ENCODE results near the gene UBE3B.
A peak's percentile ranks its signal among the peaks of the same experiment; 100 is the strongest.

The UBE3B gene

DNA sequence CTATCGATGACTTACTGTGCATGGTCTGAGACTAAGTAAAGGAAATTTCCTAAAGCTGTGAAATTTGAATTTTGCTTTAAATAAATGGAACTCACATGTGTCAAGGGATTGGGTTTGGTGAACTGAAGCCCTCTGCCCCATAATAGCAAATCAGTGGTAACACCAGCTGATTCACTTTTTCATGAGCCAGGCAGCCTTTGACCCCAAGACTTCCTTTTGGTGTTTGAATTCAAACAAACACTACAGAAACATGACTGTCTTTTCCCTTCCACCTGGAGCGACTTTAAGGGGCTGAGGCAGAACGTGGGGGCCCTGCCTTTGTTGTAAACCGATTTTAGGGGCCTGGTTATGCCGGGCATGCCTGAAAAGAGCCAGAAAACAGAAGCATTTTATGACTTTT is 29.2 kb upstream of the UBE3B start:
- Histone ChIP-seq H3K9me3 (ENCODE audit: control insufficient read depth in 5 of 5, low read length in 5 of 5) (no peaks in the 10 kb centered on the region), H3K4me1 (ENCODE audit: control insufficient read depth in 5 of 5, insufficient read depth in 5 of 5, low read length in 5 of 5) (peaks cover 10 to 50% (median 30%) of the 10 kb centered on the region in 5 donors), H3K4me3 (ENCODE audit: low read depth in 1 of 5, low read length in 5 of 5) (no peak overlapping the region), H3K9ac (ENCODE audit: low read length in 5 of 5) (peak overlapping the region in 1 of 5 donors; percentile 8), H3K27ac (ENCODE audit: low read depth, low read length) (peak overlapping the region; percentile 3), H3K27me3 (ENCODE audit: control insufficient read depth in 5 of 5, insufficient read depth in 4 of 5, low read length in 5 of 5) (no peaks in the 10 kb centered on the region), H3K36me3 (ENCODE audit: control insufficient read depth in 5 of 5, insufficient read depth in 5 of 5, low read length in 5 of 5) (peaks cover 8 to 83% (median 67%) of the 10 kb centered on the region in 5 donors)

DNA sequence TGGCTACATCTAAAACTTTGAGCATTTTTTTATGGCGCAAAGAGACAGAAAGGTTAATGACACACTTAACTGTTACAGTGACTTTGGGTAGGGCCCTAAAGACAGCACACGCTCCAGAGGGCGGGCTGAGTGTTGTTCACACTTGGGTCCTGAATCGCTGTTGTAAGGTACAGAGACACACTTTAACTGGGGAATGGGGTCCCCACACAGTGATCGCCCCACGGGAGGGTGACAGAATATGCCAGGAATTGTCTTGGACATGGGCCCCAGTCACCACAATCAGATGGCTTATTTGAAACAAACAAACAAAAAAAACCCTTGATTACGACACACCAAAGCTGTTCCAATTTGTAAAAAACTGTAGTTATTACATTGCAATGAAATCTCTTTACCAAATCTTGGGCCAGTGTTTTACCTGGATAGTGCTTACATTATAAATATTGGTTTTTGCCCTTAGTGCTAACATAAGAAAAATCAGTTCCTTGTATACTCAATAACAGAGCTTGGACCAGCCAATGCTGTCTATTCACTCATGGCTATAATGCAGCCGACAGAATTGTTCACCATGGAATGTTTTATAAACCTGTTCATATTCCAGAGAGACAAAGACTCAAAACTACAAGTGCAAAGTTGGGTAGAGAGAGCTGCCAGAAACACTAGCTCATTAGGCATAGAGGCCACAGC is 28.6 kb upstream of the UBE3B start:
- no peak overlapping the region for H3K4me3 ChIP-seq (ENCODE audit: low read depth in 1 of 5, low read length in 5 of 5)
- peaks cover 8 to 44% (median 24%) of the 10 kb centered on the region in 5 donors for H3K4me1 ChIP-seq (ENCODE audit: control insufficient read depth in 5 of 5, insufficient read depth in 5 of 5, low read length in 5 of 5)
- H3K9ac ChIP-seq (ENCODE audit: low read length in 5 of 5) = peak overlapping the region in 1 of 5 donors; percentile 8
- H3K27ac ChIP-seq (ENCODE audit: low read depth, low read length) = peak overlapping the region; percentile 3
- no peaks in the 10 kb centered on the region for H3K9me3 ChIP-seq (ENCODE audit: control insufficient read depth in 5 of 5, low read length in 5 of 5)
- peaks cover 9 to 89% (median 70%) of the 10 kb centered on the region in 5 donors for H3K36me3 ChIP-seq (ENCODE audit: control insufficient read depth in 5 of 5, insufficient read depth in 5 of 5, low read length in 5 of 5)
- H3K27me3 ChIP-seq (ENCODE audit: control insufficient read depth in 5 of 5, insufficient read depth in 4 of 5, low read length in 5 of 5) = no peaks in the 10 kb centered on the region

- H3K4me3 ChIP-seq (ENCODE audit: low read depth in 1 of 5, low read length in 5 of 5) = no peak overlapping the region
- H3K4me1 ChIP-seq (ENCODE audit: control insufficient read depth in 5 of 5, insufficient read depth in 5 of 5, low read length in 5 of 5) = peaks cover 2 to 32% (median 13%) of the 10 kb centered on the region in 5 donors
- no peaks in the 10 kb centered on the region for H3K27me3 ChIP-seq (ENCODE audit: control insufficient read depth in 5 of 5, insufficient read depth in 4 of 5, low read length in 5 of 5)
- H3K27ac ChIP-seq (ENCODE audit: low read depth, low read length) = no peak overlapping the region
- no peak overlapping the region for H3K9ac ChIP-seq (ENCODE audit: low read length in 5 of 5)
- H3K9me3 ChIP-seq (ENCODE audit: control insufficient read depth in 5 of 5, low read length in 5 of 5) = no peaks in the 10 kb centered on the region
- H3K36me3 ChIP-seq (ENCODE audit: control insufficient read depth in 5 of 5, insufficient read depth in 5 of 5, low read length in 5 of 5) = peaks cover 16 to 90% (median 81%) of the 10 kb centered on the region in 5 donors
Observed at GRCh38 chr12:109449845-109450532, 27.4 kb upstream of the UBE3B start.

DNA sequence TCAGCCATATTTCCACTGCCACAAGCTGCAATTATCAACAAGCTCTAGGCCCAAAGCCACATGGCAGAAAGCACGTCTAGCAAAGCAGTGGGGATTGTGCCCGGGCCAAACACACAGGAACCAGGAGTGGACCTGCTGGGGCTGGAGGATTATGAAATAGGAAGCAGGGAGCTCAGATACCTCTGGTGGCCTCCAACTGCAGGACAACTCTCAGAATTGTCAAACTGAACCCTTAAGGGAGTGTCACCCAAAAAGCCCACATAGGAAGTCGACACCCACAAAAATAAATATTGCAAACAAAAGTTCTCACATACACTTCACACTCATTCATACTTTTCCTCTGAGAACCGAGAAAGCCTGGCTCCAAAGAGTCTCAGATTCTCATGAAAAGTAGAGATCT is 26.5 kb upstream of the UBE3B start:
- no peak overlapping the region for H3K27ac ChIP-seq (ENCODE audit: low read depth, low read length)

GRCh38 chr12:109451400-109451799 is 26.0 kb upstream of the UBE3B start:
- H3K9ac ChIP-seq (ENCODE audit: low read length in 5 of 5) = no peak overlapping the region
- H3K4me3 ChIP-seq (ENCODE audit: low read depth in 1 of 5, low read length in 5 of 5) = no peak overlapping the region
- no peaks in the 10 kb centered on the region for H3K9me3 ChIP-seq (ENCODE audit: control insufficient read depth in 5 of 5, low read length in 5 of 5)
- peaks cover 2 to 26% (median 4%) of the 10 kb centered on the region in 5 donors for H3K4me1 ChIP-seq (ENCODE audit: control insufficient read depth in 5 of 5, insufficient read depth in 5 of 5, low read length in 5 of 5)
- H3K36me3 ChIP-seq (ENCODE audit: control insufficient read depth in 5 of 5, insufficient read depth in 5 of 5, low read length in 5 of 5) = peaks cover 21 to 95% (median 89%) of the 10 kb centered on the region in 5 donors
- H3K27ac ChIP-seq (ENCODE audit: low read depth, low read length) = no peak overlapping the region
- H3K27me3 ChIP-seq (ENCODE audit: control insufficient read depth in 5 of 5, insufficient read depth in 4 of 5, low read length in 5 of 5) = no peaks in the 10 kb centered on the region

More for the DNA sequence above, 26.5 kb upstream of the UBE3B start:
- H3K27me3 ChIP-seq (ENCODE audit: control insufficient read depth in 5 of 5, insufficient read depth in 4 of 5, low read length in 5 of 5) = no peaks in the 10 kb centered on the region
- no peaks in the 10 kb centered on the region for H3K9me3 ChIP-seq (ENCODE audit: control insufficient read depth in 5 of 5, low read length in 5 of 5)
- H3K4me3 ChIP-seq (ENCODE audit: low read depth in 1 of 5, low read length in 5 of 5) = no peak overlapping the region
- no peak overlapping the region for H3K9ac ChIP-seq (ENCODE audit: low read length in 5 of 5)
- peaks cover 19 to 94% (median 89%) of the 10 kb centered on the region in 5 donors for H3K36me3 ChIP-seq (ENCODE audit: control insufficient read depth in 5 of 5, insufficient read depth in 5 of 5, low read length in 5 of 5)
- peaks cover 2 to 26% (median 4%) of the 10 kb centered on the region in 5 donors for H3K4me1 ChIP-seq (ENCODE audit: control insufficient read depth in 5 of 5, insufficient read depth in 5 of 5, low read length in 5 of 5)

GRCh38 chr12:109452489-109452888 is 24.9 kb upstream of the UBE3B start:
- Histone ChIP-seq H3K36me3 (ENCODE audit: control insufficient read depth in 5 of 5, insufficient read depth in 5 of 5, low read length in 5 of 5) (peaks cover 28 to 96% (median 89%) of the 10 kb centered on the region in 5 donors), H3K4me3 (ENCODE audit: low read depth in 1 of 5, low read length in 5 of 5) (no peak overlapping the region), H3K27me3 (ENCODE audit: control insufficient read depth in 5 of 5, insufficient read depth in 4 of 5, low read length in 5 of 5) (no peaks in the 10 kb centered on the region), H3K9me3 (ENCODE audit: control insufficient read depth in 5 of 5, low read length in 5 of 5) (no peaks in the 10 kb centered on the region), H3K27ac (ENCODE audit: low read depth, low read length) (no peak overlapping the region), H3K4me1 (ENCODE audit: control insufficient read depth in 5 of 5, insufficient read depth in 5 of 5, low read length in 5 of 5) (peaks cover 2 to 26% (median 4%) of the 10 kb centered on the region in 5 donors), H3K9ac (ENCODE audit: low read length in 5 of 5) (no peak overlapping the region)

DNA sequence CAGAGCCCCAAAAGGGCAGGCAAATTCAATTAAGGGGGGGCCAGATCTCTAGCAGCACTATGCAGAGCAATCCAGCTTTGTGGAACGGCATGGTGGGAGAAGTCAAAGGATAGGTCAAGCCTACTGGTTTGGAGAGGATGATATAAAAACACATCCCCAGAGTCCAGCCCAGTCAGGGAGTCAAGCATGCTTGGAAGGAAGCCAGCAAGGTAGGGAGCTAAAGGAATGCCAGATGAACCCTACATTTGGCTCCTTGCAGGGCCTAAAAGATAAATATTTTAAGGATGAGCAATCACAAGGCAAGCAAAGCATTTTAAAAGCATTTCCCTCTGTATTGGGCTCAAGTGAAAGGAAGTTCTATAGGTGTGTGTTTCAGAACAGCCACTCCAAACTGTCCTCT is 21.7 kb upstream of the UBE3B start:
- peaks cover 2 to 35% (median 23%) of the 10 kb centered on the region in 5 donors for H3K4me1 ChIP-seq (ENCODE audit: control insufficient read depth in 5 of 5, insufficient read depth in 5 of 5, low read length in 5 of 5)
- H3K9me3 ChIP-seq (ENCODE audit: control insufficient read depth in 5 of 5, low read length in 5 of 5) = no peaks in the 10 kb centered on the region
- H3K9ac ChIP-seq (ENCODE audit: low read length in 5 of 5) = no peak overlapping the region
- no peak overlapping the region for H3K27ac ChIP-seq (ENCODE audit: low read depth, low read length)
- H3K27me3 ChIP-seq (ENCODE audit: control insufficient read depth in 5 of 5, insufficient read depth in 4 of 5, low read length in 5 of 5) = no peaks in the 10 kb centered on the region
- H3K36me3 ChIP-seq (ENCODE audit: control insufficient read depth in 5 of 5, insufficient read depth in 5 of 5, low read length in 5 of 5) = peaks cover 27 to 93% (median 81%) of the 10 kb centered on the region in 5 donors
- H3K4me3 ChIP-seq (ENCODE audit: low read depth in 1 of 5, low read length in 5 of 5) = no peak overlapping the region

DNA sequence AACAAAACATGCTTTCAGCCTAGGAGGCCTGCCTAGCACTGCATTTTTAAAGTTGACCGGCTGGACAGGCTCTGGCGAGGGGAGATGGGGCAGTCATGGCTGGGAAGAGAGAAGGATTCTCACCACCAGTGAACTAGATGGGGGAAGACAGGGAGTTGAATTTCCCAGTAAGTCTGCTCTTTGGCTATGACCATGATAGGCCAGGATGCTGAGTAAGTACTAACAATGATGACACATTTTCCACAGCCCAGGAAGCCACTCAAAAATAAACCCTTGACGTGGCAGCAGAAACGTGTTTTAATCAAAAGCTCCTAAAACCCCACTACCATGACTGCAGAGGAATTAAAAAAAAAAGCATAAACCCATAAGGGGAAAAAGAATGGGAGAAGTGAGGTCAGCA is 19.3 kb upstream of the UBE3B start:
- Histone ChIP-seq H3K4me1 (ENCODE audit: control insufficient read depth in 5 of 5, insufficient read depth in 5 of 5, low read length in 5 of 5) (peaks cover 21 to 56% (median 42%) of the 10 kb centered on the region in 5 donors), H3K36me3 (ENCODE audit: control insufficient read depth in 5 of 5, insufficient read depth in 5 of 5, low read length in 5 of 5) (peaks cover 23 to 69% (median 57%) of the 10 kb centered on the region in 5 donors), H3K27me3 (ENCODE audit: control insufficient read depth in 5 of 5, insufficient read depth in 4 of 5, low read length in 5 of 5) (no peaks in the 10 kb centered on the region), H3K4me3 (ENCODE audit: low read depth in 1 of 5, low read length in 5 of 5) (no peak overlapping the region), H3K27ac (ENCODE audit: low read depth, low read length) (peak overlapping the region; percentile 97), H3K9me3 (ENCODE audit: control insufficient read depth in 5 of 5, low read length in 5 of 5) (no peaks in the 10 kb centered on the region), H3K9ac (ENCODE audit: low read length in 5 of 5) (no peak overlapping the region)

DNA sequence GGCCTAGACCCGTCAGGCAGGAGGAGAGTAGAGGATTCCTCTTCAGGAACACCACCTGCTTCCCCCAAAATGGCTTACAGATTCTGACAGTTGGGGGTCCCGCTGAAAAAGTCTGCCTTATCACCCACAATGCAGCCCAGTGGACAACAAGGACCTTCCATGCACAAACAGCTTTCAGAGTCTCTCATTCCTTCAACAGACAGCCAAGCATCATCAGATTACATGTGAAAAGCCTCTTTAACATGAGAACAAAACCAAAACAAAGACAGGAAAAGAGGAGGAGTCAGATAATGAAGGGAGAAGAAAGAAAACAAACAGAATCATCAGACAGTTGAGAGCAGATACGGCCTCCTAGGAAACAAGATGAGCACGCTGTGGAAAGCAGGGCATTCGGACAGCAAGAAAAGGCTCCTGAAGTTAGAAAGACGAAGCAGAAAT is 18.6 kb upstream of the UBE3B start:
- H3K36me3 ChIP-seq (ENCODE audit: control insufficient read depth in 5 of 5, insufficient read depth in 5 of 5, low read length in 5 of 5) = peaks cover 23 to 62% (median 50%) of the 10 kb centered on the region in 5 donors
- no peaks in the 10 kb centered on the region for H3K27me3 ChIP-seq (ENCODE audit: control insufficient read depth in 5 of 5, insufficient read depth in 4 of 5, low read length in 5 of 5)
- H3K27ac ChIP-seq (ENCODE audit: low read depth, low read length) = peak overlapping the region; percentile 97
- peak overlapping the region in 1 of 5 donors; percentile 31 for H3K9ac ChIP-seq (ENCODE audit: low read length in 5 of 5)
- H3K4me1 ChIP-seq (ENCODE audit: control insufficient read depth in 5 of 5, insufficient read depth in 5 of 5, low read length in 5 of 5) = peaks cover 28 to 63% (median 49%) of the 10 kb centered on the region in 5 donors
- H3K9me3 ChIP-seq (ENCODE audit: control insufficient read depth in 5 of 5, low read length in 5 of 5) = no peaks in the 10 kb centered on the region
- no peak overlapping the region for H3K4me3 ChIP-seq (ENCODE audit: low read depth in 1 of 5, low read length in 5 of 5)

DNA sequence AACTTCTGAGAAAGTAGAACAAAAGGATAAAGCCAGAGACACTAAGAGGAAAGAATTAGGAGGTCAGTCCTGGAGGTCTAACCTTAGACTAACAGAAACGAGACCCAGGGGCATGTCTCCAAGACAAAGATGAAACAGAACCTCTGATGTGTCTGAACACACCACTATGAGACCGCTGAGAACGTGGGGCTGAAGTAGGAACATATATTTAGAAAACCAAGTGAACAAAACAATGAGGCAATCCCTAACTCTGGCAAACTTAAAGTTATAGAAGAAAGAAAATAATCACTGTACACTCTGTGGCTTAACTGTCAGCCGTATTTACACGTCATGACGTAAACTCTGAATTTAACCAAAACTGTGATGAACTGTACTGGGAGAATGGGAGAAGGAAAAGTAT is 18.2 kb upstream of the UBE3B start:
- Histone ChIP-seq H3K4me1 (ENCODE audit: control insufficient read depth in 5 of 5, insufficient read depth in 5 of 5, low read length in 5 of 5) (peaks cover 33 to 68% (median 53%) of the 10 kb centered on the region in 5 donors), H3K36me3 (ENCODE audit: control insufficient read depth in 5 of 5, insufficient read depth in 5 of 5, low read length in 5 of 5) (peaks cover 19 to 57% (median 46%) of the 10 kb centered on the region in 5 donors), H3K27me3 (ENCODE audit: control insufficient read depth in 5 of 5, insufficient read depth in 4 of 5, low read length in 5 of 5) (no peaks in the 10 kb centered on the region), H3K4me3 (ENCODE audit: low read depth in 1 of 5, low read length in 5 of 5) (no peak overlapping the region), H3K9me3 (ENCODE audit: control insufficient read depth in 5 of 5, low read length in 5 of 5) (no peaks in the 10 kb centered on the region), H3K27ac (ENCODE audit: low read depth, low read length) (peak overlapping the region; percentile 97), H3K9ac (ENCODE audit: low read length in 5 of 5) (no peak overlapping the region)

Measured in subcutaneous abdominal adipose tissue (tissue), 5 donors.